Neural progenitor cell (in vitro differentiated cells): Measurements from ENCODE around the gene HPRT1. TPM values are rescaled to one million over a fixed set of nuclear protein-coding genes. Genes with fewer than 3 reads are reported as not detected.

Experiments used
- DNase-seq: peaks from one replicate; pipeline ENCODE4 v3.0.0-alpha.2; 2016; ENCODE audit warnings: low spot score
- H2AFZ ChIP-seq: fragments of 200-600 bp; sonication (generic); replicated peaks from 2 replicates; pipeline ENCODE4 v1.6.1; 2016; ENCODE audit warnings: antibody characterized with exemption
- H3F3A ChIP-seq: fragments of 200-600 bp; sonication (generic); 2 replicates; pipeline ENCODE4 v1.6.1; 2016; ENCODE audit warnings: antibody characterized with exemption, low read depth
- H3K27ac ChIP-seq: fragments of 200-600 bp; sonication (generic); 2 replicates; pipeline ENCODE4 v1.5.1; 2016; ENCODE audit warnings: mild to moderate bottlenecking
- H3K27me3 ChIP-seq: fragments of 200-600 bp; sonication (generic); 2 replicates; pipeline ENCODE4 v1.6.1; 2016; ENCODE audit warnings: mild to moderate bottlenecking, moderate library complexity
- H3K36me3 ChIP-seq: fragments of 200-600 bp; sonication (generic); 2 replicates; pipeline ENCODE4 v1.5.1; 2016
- H3K4me1 ChIP-seq: fragments of 200-600 bp; sonication (generic); 2 replicates; pipeline ENCODE4 v1.6.1; 2016; ENCODE audit warnings: mixed run types
- H3K4me2 ChIP-seq: fragments of 200-600 bp; sonication (generic); 2 replicates; pipeline ENCODE4 v1.6.1; 2016
- H3K4me3 ChIP-seq: fragments of 200-600 bp; sonication (generic); 2 replicates; pipeline ENCODE4 v1.5.1; 2016
- H3K79me2 ChIP-seq: fragments of 200-600 bp; sonication (generic); 2 replicates; pipeline ENCODE4 v1.6.1; 2016; ENCODE audit warnings: low read depth
- H3K9ac ChIP-seq: fragments of 200-600 bp; sonication (generic); 2 replicates; pipeline ENCODE4 v1.6.1; 2016
- H3K9me3 ChIP-seq: fragments of 200-600 bp; sonication (generic); 2 replicates; pipeline ENCODE4 v1.5.1; 2016; ENCODE audit warnings: low read depth
- H4K20me1 ChIP-seq: fragments of 200-600 bp; sonication (generic); 2 replicates; pipeline ENCODE4 v1.6.1; 2016; ENCODE audit warnings: low read depth
- H3K27ac Mint-ChIP-seq: 3 replicates; pipeline ENCODE4 v1.8.0; 2021; ENCODE audit warnings: mixed read lengths
- H3K27me3 Mint-ChIP-seq: 2 replicates; pipeline ENCODE4 v1.8.0; 2022; ENCODE audit warnings: low read depth, mild to moderate bottlenecking, inconsistent platforms, moderate library complexity, mixed read lengths; ENCODE audit not compliant: insufficient read depth
- H3K36me3 Mint-ChIP-seq: 3 replicates; pipeline ENCODE4 v1.8.0; 2021; ENCODE audit warnings: mixed read lengths
- H3K4me1 Mint-ChIP-seq: 3 replicates; pipeline ENCODE4 v1.8.0; 2021; ENCODE audit warnings: mixed read lengths
- H3K4me3 Mint-ChIP-seq: 3 replicates; pipeline ENCODE4 v1.8.0; 2021; ENCODE audit warnings: mild to moderate bottlenecking, moderate library complexity, mixed read lengths
- H3K9me3 Mint-ChIP-seq: 3 replicates; pipeline ENCODE4 v1.8.0; 2020; ENCODE audit warnings: mixed read lengths
- CTCF ChIP-seq: fragments of 200-600 bp; sonication (generic); IDR thresholded peaks from 2 replicates; pipeline ENCODE4 v1.5.1; 2017; ENCODE audit warnings: antibody characterized with exemption, mild to moderate bottlenecking
- EZH2 ChIP-seq: fragments of 200-600 bp; sonication (generic); IDR thresholded peaks from 2 replicates; pipeline ENCODE4 v1.6.1; 2017; ENCODE audit warnings: antibody characterized with exemption, mild to moderate bottlenecking, moderate library complexity
- EZH2phosphoT487 ChIP-seq: fragments of 200-600 bp; sonication (generic); IDR thresholded peaks from 2 replicates; pipeline ENCODE4 v1.6.1; 2017; ENCODE audit warnings: antibody characterized with exemption
- total RNA-seq: library from RNA; depleted of rRNA; stranded (reverse); fragments of >200 nt; gene quantifications from 2 replicates; pipeline ENCODE4 v1.2.3, GENCODE V29; 2015; ENCODE audit warnings: low replicate concordance

Gene HPRT1
- total RNA-seq, 1 donor from 2014 or later, result 20.9 TPM

GRCh38 chrX:134419784-134420183 lies 40.2 kb upstream of the HPRT1 start:
- Mint-ChIP-seq H3K4me1 (no peaks in the 10 kb centered on the region), H3K36me3 (peaks cover 24% of the 10 kb centered on the region), H3K27ac (no peak overlapping the region), H3K9me3 (no peaks in the 10 kb centered on the region), H3K27me3 (no peaks in the 10 kb centered on the region), H3K4me3 (no peak overlapping the region)
- H3K4me3 ChIP-seq, result no peak overlapping the region
- no peak overlapping the region for H3K9ac ChIP-seq
- H3K36me3 ChIP-seq, result peaks cover 24% of the 10 kb centered on the region
- H3K27me3 ChIP-seq, result no peaks in the 10 kb centered on the region
- TF ChIP-seq EZH2phosphoT487 (no peak), EZH2 (no peak), CTCF (no peak)
- no peaks in the 10 kb centered on the region for H3F3A ChIP-seq
- H3K79me2 ChIP-seq, result no peaks in the 10 kb centered on the region
- no peak for DNase-seq
- H4K20me1 ChIP-seq, result no peaks in the 10 kb centered on the region
- H2AFZ ChIP-seq, result no peak overlapping the region
- H3K9me3 ChIP-seq, result no peaks in the 10 kb centered on the region
- no peak overlapping the region for H3K27ac ChIP-seq
- no peak overlapping the region for H3K4me2 ChIP-seq
- no peaks in the 10 kb centered on the region for H3K4me1 ChIP-seq

- no peaks in the 10 kb centered on the region for H3K9me3 Mint-ChIP-seq
- H3K4me3 Mint-ChIP-seq, result no peak overlapping the region
- no peak for DNase-seq
- no peaks in the 10 kb centered on the region for H3K4me1 Mint-ChIP-seq
- H3K4me3 ChIP-seq, result no peak overlapping the region
- no peak overlapping the region for H3K27ac ChIP-seq
- H3K79me2 ChIP-seq, result no peaks in the 10 kb centered on the region
- peaks cover 4% of the 10 kb centered on the region for H3K9me3 ChIP-seq
- no peaks in the 10 kb centered on the region for H4K20me1 ChIP-seq
- no peaks in the 10 kb centered on the region for H3K27me3 ChIP-seq
- TF ChIP-seq EZH2phosphoT487, result no peak
- TF ChIP-seq CTCF, result peak; percentile 26
- no peaks in the 10 kb centered on the region for H3K27me3 Mint-ChIP-seq
- no peaks in the 10 kb centered on the region for H3K4me1 ChIP-seq
- no peaks in the 10 kb centered on the region for H3F3A ChIP-seq
- H3K27ac Mint-ChIP-seq, result no peak overlapping the region
- peaks cover 13% of the 10 kb centered on the region for H3K36me3 Mint-ChIP-seq
- H3K4me2 ChIP-seq, result no peak overlapping the region
- H2AFZ ChIP-seq, result no peak overlapping the region
- H3K9ac ChIP-seq, result no peak overlapping the region
- H3K36me3 ChIP-seq, result peaks cover 36% of the 10 kb centered on the region
Measured at GRCh38 chrX:134423606-134424005, 36.4 kb upstream of the HPRT1 start.

GRCh38 chrX:134426281-134426680 lies 33.7 kb upstream of the HPRT1 start:
- Histone ChIP-seq H3K36me3 (peaks cover 32% of the 10 kb centered on the region), H3K9me3 (peaks cover 7% of the 10 kb centered on the region), H3K27ac (no peak overlapping the region), H3K4me3 (no peak overlapping the region), H4K20me1 (no peaks in the 10 kb centered on the region), H3K79me2 (no peaks in the 10 kb centered on the region), H3K4me1 (no peaks in the 10 kb centered on the region), H2AFZ (no peak overlapping the region), H3K27me3 (no peaks in the 10 kb centered on the region), H3K4me2 (no peak overlapping the region), H3F3A (no peaks in the 10 kb centered on the region), H3K9ac (no peak overlapping the region)
- Mint-ChIP-seq H3K9me3 (no peaks in the 10 kb centered on the region), H3K4me1 (no peaks in the 10 kb centered on the region), H3K36me3 (peaks cover 19% of the 10 kb centered on the region), H3K4me3 (no peak overlapping the region), H3K27ac (no peak overlapping the region), H3K27me3 (peaks cover 4% of the 10 kb centered on the region)
- no peak for DNase-seq
- no peak for TF ChIP-seq EZH2phosphoT487
- no peak for TF ChIP-seq EZH2
- no peak for TF ChIP-seq CTCF

- no peaks in the 10 kb centered on the region for H3K79me2 ChIP-seq
- no peak overlapping the region for H3K4me3 ChIP-seq
- peaks cover 7% of the 10 kb centered on the region for H3K9me3 ChIP-seq
- peaks cover 20% of the 10 kb centered on the region for H3K36me3 ChIP-seq
- no peaks in the 10 kb centered on the region for H4K20me1 ChIP-seq
- no peak overlapping the region for H3K27ac Mint-ChIP-seq
- peaks cover 7% of the 10 kb centered on the region for H3K27me3 Mint-ChIP-seq
- peaks cover 42% of the 10 kb centered on the region for H3K36me3 Mint-ChIP-seq
- no peak overlapping the region for H3K27ac ChIP-seq
- no peaks in the 10 kb centered on the region for H3K9me3 Mint-ChIP-seq
- DNase-seq, result no peak
- H3K4me1 Mint-ChIP-seq, result no peaks in the 10 kb centered on the region
- H3K9ac ChIP-seq, result no peak overlapping the region
- no peak overlapping the region for H3K4me2 ChIP-seq
- no peak overlapping the region for H2AFZ ChIP-seq
- H3F3A ChIP-seq, result no peaks in the 10 kb centered on the region
- no peak for TF ChIP-seq EZH2
- no peak for TF ChIP-seq CTCF
- TF ChIP-seq EZH2phosphoT487, result no peak
- no peaks in the 10 kb centered on the region for H3K4me1 ChIP-seq
- no peak overlapping the region for H3K4me3 Mint-ChIP-seq
- H3K27me3 ChIP-seq, result no peaks in the 10 kb centered on the region
Measured at GRCh38 chrX:134431894-134432293, 28.1 kb upstream of the HPRT1 start.
